D721Med (cell line): ENCODE results near the gene CLMP.
"Not testable (repeated sequence)": the region's sequence is repeated elsewhere in the genome, so short reads cannot be mapped to it uniquely, and the experiment has no call there.

Experiments used
- DNase-seq: peaks from one replicate; pipeline ENCODE4 v3.0.0; 2011; ENCODE audit warnings: low spot score; ENCODE audit not compliant: insufficient read length
- FAIRE-seq: peaks from 2 replicates; lab custom pipeline; 2011; peaks lifted over from hg19 to GRCh38; lab: Jason Lieb, UNC
- CTCF ChIP-seq: IDR thresholded peaks from 2 replicates; pipeline ENCODE4 v1.5.1; 2012; ENCODE audit warnings: mild to moderate bottlenecking, control low read depth; ENCODE audit not compliant: insufficient read depth; ENCODE audit errors: missing control alignments

CLMP gene

GRCh38 chr11:123062158-123062891 lies 132.7 kb downstream of the CLMP start:
- FAIRE-seq: no peak
- no peak for TF ChIP-seq CTCF

GRCh38 chr11:123061403-123062157 lies 133.5 kb downstream of the CLMP start, which contains the start of gene HSPA8:
Gene HSPA8 (minus strand): TSS chr11:123062136. CDS start chr11:123061324, 812 bp downstream.
- no peak for FAIRE-seq
- no peak for TF ChIP-seq CTCF

More at GRCh38 chr11:123062158-123062891, 132.7 kb downstream of the CLMP start:
- peak; percentile 58 for DNase-seq

GRCh38 chr11:123060277-123061000 lies 134.6 kb downstream of the CLMP start:
- no peak for DNase-seq
- FAIRE-seq: no peak
- no peak for TF ChIP-seq CTCF

More at GRCh38 chr11:123061403-123062157, 133.5 kb downstream of the CLMP start, which contains the start of gene HSPA8:
- DNase-seq: no peak

- not testable (repeated sequence) for FAIRE-seq, DNase-seq
Measured at GRCh38 chr11:123059041-123059920, 135.8 kb downstream of the CLMP start.

GRCh38 chr11:123057661-123058305 lies 137.3 kb downstream of the CLMP start:
- DNase-seq (no peak), FAIRE-seq (no peak)
- no peak for TF ChIP-seq CTCF

- FAIRE-seq (no peak), DNase-seq (no peak)
Measured at GRCh38 chr11:123056835-123057491, 138.1 kb downstream of the CLMP start.

More at GRCh38 chr11:123056835-123057491, 138.1 kb downstream of the CLMP start:
- no peak for TF ChIP-seq CTCF
